Middle frontal gyrus (tissue), 1 donor: Measurements from ENCODE around the gene MRPS14.
A peak's percentile ranks its signal among the peaks of the same experiment; 100 is the strongest.
"Not testable (repeated sequence)": the region's sequence is repeated elsewhere in the genome, so short reads cannot be mapped to it uniquely, and the experiment has no call there.

Experiments used
- DNase-seq: peaks from one replicate; pipeline ENCODE4 v3.0.0-alpha.2; 2015; ENCODE audit warnings: low spot score; ENCODE audit errors: extremely low spot score

MRPS14 gene

DNA sequence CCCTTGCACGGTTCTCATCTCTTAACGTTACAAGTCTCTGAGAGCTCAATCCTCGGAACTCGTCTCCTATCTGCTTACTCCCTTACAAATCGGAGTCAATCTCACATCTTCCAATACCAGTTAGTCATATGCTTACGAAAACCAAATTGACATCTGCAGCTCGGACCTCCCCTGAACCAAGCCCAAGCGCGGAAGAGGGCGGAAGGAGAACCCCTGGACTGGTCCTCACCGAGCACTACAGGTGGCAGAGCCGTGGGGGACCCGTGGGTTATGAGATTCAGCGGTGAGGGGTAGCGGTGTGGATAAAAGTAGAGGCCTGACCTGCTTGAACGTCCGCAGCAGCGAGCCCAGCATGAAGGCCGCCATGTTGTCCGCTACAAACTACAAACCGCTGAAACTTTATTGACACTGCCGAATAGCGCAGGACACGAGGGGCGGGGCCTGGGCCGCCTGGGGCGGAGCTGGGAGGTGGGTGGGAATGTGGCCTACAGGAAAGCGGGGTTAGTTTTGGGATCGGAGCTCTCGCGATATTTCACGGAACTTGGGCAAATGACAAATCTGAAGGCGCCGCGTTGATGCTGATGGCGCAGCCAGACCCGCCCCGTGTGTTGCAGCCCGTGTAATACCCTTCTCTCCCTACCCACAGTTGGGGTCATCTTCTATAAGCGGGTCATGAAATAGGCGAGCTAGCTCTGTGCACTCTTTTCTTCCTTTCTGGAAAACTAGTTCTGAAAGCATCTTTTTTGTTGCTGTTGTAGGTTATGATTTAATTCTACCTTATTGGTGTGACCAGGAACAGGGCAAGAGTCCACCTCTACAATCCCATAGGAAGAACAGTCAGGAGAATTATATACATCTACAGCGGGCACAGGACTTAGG lies at the start of gene MRPS14:
TSS of gene MRPS14 (minus strand) at position 383 of the 879 bp plus-strand sequence. CDS start at position 366, 17 bp downstream.
- peak; percentile 95 for DNase-seq

DNA sequence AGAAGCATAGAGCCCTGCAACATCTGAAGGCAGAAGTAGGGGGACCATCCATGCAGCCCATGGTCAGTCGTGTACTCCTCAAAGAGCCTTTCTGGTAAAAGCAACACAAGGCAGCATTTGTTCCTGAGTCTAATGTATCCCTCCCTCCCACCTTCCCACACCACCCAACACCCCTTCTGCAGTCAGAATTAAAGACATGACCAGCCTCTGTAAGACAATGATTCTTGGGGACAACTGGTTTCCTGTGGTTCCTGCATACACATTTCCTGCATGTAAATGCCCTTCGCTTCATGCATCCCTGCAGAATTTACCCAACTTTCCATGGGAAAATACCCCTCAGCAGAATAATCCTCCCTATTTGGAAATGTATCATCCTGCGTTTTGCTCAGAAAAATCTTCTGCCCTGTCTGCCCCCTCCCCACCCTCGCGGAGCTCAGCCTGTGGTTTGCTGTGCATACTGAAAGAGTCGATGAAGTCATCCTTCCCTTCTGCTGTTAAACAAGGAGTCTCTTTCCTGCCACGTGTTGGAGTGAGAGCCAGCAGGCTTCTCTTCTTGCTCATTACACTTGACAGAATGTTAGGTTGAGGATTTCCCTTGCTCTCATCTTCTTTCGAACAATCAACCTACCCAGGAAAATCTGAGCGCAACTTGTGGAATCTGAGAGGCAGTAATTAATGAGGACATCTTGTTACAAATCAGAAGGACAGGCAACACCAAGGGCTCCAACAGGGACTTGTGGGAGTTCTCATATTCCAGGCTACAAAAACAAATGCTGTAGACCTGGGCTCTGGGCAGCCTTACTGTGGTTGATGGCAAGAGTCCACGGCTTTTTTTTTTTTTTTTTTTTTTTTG lies 49.1 kb upstream of the MRPS14 start:
- DNase-seq = peak; percentile 42

DNA sequence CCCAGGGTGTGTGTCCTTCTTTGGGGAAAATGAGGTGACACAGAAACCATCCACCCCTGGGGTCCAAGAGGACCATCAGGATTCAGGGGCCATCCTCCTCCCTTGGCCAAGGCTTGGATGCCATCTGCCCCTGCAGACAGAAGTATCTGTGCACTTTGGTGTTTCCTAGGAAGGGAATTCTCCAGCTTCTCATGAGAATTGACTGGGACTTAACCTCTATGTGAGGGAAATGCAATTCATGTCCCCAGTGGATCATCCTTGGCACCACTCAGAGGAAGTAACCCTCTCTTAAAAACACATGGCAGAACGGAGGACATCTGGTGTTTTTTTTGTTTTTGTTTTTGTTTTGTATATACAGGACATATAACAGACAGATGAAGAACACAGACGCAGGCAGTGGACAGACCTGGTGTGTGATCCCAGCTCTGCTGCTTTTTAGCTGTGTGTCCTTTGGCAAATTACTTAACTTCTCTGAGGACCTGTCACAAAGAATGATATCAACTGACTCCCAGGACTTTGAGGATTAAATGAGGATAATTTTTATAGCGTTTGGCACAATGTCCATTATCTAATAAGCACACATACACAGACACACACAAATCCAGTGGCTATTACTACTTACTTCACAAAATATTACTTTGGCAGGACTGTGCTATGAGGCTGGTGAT lies 48.2 kb upstream of the MRPS14 start:
- no peak for DNase-seq

GRCh38 chr1:175070818-175071217 lies 47.6 kb upstream of the MRPS14 start:
- DNase-seq = no peak

DNA sequence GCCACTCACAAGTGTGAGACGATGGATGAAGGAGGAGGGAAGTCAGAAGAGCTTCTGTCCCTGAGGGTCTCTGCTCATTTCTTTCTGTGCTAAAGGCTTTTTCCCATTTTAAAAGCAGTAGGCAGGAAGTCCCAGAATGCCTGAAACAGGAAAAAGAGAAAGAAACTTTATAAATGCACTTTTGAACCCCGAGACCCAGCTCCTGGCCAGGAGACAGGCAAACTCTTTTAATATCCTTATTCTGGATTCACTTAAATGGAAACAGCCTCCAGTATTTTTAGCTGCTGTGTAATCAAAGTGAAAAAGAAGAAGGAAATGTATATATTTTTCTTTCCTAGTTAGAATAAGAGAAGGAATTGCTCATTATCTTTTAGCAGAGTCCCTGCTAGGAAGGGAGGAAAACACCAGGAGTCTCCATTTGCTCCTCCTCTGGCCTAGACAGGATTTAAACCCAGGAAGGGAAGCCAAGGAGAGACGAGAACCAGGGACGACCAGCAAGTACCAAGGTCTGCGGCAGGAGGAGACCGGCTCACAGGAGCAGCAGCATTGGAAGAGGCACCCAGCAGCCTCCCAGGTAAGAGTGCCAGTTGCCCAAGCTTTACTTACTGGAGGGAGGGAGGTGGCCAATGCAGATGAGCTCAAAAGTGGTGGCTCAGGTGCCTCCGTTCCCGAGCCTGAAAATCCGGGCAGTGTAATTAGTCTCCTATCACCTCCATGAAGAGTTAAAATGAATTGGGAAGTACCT lies 44.3 kb upstream of the MRPS14 start, which contains the start of gene TNN:
TSS of gene TNN (plus strand) at position 472 of the 745 bp plus-strand sequence. CDS start 9,586 bp downstream, outside the sequence.
- DNase-seq = no peak

DNA sequence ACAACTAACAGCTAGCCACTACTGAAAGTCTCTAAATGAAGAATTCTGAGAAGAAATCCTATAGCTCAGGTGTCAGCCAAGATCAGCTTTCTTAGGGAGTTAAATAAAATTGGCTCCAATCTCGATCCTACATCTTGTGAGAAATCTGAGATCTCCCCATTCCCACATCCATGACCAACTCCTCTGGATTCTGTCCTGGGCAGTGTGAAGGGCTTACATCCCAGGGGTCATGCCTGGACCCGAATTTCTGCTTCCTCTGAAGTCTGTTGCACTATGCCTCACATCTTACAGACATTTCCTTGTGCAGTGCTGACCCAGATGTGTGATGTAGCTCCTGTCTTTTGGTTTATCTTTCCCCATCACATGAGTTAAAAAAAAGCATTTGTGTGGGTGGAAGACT lies 39.6 kb upstream of the MRPS14 start:
- no peak for DNase-seq

DNA sequence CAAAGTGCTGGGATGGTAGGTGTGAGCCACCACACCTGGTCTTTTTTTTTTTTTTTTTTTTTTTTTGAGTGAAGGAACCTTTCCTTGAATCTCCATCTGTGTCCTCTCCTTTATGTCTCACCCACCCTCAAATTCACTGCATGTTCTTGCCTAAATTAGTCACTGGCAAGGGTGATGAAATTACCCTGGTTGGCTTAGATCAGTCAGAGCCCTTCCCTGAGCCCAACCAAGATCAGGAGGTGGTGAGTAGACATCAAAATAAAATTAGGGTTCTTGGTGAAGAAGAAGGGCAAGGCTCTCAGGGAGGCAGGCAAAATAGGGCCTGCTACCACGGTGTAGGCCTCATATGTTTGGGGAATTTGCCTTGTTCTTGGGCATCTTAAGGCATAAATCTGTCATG lies 39.1 kb upstream of the MRPS14 start:
- no peak for DNase-seq

DNA sequence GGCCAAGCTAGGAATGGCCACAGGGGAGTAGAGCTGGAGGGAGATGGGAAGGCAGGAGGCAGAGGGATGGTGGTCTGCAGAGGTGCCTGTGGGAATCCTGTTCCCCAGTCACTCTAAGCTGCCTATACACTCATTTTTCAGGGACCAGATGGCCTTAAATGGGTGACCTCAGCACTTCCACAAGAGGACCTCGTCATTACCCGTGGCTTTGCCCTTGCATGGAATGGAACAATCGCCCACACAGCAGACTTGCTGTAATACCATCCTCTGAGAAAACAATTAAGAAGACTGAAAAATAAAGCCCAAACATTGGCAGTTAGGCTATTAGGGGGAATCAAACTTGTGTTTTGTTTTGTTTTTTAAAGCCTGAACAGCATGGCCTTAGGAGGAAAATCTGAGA lies 31.5 kb upstream of the MRPS14 start:
- DNase-seq = no peak

DNA sequence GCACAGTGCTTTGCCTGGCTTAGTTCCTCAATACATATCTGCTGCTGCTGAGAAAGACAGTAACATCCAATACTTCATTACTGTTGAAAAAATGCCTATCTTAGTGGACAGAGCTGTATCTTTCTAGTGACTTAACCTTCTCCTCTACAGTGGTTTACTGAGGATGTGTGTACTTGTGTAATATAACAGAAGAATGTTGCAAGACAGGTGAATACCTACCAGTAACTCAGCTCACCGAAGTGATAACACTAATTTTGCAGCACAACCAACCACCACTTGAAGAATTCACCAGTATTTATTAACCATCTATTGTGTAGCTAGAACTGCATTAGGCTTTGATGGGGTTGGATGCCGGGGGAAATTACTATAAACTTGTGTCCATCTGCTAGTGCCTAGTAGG lies 27.8 kb upstream of the MRPS14 start:
- DNase-seq = no peak

GRCh38 chr1:175045519-175045918 lies 22.3 kb upstream of the MRPS14 start:
- no peak for DNase-seq

DNA sequence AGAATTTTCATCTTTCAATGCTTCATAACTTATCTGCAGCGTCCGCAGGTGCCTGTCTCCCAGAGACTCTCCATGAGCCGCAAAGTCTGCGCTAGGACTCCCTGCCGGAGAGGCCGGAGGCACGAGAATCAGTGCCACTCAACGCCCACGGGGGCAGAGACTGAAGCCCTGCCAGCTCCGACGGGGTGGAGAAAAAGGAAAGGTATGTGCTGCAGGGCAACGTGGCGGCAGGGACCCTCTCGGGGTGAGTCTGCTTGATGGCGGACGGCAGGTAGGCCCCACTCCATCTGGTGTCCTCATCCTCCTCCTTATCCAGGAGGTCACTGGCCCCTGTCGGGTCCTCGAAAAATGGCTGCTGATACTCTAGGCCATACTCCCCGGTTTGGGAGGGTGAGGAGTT lies 21.9 kb upstream of the MRPS14 start:
- DNase-seq = no peak

DNA sequence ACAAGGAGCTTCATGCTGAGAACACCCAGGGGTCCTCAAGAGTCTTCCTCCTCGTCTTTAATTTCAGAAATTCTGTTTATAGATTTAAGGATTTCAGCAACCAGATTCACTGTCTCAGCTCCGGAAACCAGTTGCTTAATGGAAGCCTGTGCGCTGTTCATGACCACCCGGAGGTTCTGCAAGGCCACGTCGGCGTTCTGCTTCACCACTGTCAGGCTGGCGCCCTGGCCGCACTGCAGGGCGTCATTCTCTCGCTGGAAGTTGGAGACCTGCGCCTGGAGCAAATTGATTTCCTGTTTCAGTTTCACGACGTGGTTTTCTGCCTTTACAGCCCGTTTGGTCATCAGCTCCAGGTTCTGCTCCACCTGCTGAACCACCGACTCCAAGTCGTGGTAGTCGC lies 21.4 kb upstream of the MRPS14 start:
- not testable (repeated sequence) for DNase-seq

DNA sequence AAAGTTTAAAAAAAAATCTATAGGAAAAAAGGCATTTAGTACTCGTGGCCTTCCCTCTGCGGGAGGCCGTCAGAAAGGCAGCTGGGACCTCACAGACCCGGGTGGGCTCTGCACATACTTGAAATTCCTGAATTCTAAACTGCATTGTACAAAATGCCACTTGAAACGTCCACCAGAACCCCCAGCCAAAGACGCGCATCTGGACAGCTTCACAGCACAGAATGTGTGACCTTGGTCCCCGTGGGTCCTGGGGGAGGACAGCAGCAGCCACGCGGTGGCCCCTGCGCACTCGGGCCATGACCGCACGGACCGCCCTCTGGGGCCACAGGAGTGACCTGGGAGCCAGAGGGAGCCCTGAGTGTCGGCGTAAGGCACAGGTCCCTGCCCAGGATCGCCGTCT lies 20.6 kb upstream of the MRPS14 start:
- DNase-seq = no peak

- DNase-seq = no peak
Measured at GRCh38 chr1:175042650-175043049, 19.4 kb upstream of the MRPS14 start.

DNA sequence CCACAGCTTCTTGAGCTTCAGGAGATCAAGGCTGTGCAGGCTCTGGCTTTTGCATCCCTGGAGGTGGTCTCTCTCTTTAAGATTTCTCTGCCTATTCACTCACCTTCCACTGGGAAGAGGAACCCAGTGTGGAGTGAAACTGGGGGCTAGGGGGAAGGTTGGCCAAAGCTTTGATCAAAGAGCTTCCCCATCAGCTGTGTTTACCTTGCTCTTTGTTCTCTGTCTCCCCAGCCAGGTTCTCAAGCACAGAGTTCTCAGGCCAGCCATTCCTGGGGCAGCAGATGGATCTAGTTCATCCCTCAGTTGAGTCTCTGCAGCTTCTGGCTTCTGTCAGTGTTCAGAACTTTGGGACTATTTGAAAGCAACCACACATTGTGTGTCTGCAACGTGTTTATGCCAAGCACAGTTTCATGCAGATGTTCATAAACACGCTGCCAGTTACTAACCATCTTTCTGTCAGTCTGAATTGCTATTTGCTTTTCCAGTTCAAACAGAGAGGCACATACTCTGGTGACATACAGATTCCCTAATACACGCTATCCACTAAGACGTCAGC lies 17.2 kb upstream of the MRPS14 start:
- no peak for DNase-seq

- no peak for DNase-seq
Measured at GRCh38 chr1:175037416-175037815, 14.2 kb upstream of the MRPS14 start.

GRCh38 chr1:175036476-175036875 lies 13.3 kb upstream of the MRPS14 start:
- no peak for DNase-seq

- DNase-seq = no peak
Measured at GRCh38 chr1:175035865-175036264, 12.6 kb upstream of the MRPS14 start.

- DNase-seq = no peak
Measured at GRCh38 chr1:175034775-175035174, 11.6 kb upstream of the MRPS14 start.

GRCh38 chr1:175033953-175034352 lies 10.7 kb upstream of the MRPS14 start:
- DNase-seq = no peak

GRCh38 chr1:175024773-175025172 lies 1.5 kb upstream of the MRPS14 start:
- no peak for DNase-seq
